T-helper 9 cell (primary cell): ENCODE results near the gene DST.
"Not testable (repeated sequence)": the region's sequence is repeated elsewhere in the genome, so short reads cannot be mapped to it uniquely, and the experiment has no call there.

ENCODE experiments used
- DNase-seq: peaks from one replicate; pipeline ENCODE4 v3.0.0-alpha.2; 2020

The DST gene

GRCh38 chr6:56661338-56661737 is 18.6 kb upstream of the DST start:
- not testable (repeated sequence) for DNase-seq

DNA sequence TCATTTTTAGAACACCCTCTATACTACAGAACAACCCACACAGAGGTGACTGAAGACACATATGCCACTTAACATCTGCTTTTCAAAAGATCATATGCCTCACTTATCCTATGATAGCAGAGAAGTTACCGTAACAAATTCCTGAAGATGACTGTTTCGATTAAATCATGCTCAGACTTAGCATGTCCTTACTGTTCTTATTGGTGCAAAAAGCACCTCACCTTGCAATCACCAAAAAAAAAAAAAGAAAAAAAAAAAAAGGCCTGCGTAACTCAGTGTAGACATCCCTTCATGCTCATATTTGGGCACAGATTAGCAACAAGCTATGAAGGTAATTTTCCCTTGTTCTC is 17.7 kb upstream of the DST start:
- DNase-seq = no peak

DNA sequence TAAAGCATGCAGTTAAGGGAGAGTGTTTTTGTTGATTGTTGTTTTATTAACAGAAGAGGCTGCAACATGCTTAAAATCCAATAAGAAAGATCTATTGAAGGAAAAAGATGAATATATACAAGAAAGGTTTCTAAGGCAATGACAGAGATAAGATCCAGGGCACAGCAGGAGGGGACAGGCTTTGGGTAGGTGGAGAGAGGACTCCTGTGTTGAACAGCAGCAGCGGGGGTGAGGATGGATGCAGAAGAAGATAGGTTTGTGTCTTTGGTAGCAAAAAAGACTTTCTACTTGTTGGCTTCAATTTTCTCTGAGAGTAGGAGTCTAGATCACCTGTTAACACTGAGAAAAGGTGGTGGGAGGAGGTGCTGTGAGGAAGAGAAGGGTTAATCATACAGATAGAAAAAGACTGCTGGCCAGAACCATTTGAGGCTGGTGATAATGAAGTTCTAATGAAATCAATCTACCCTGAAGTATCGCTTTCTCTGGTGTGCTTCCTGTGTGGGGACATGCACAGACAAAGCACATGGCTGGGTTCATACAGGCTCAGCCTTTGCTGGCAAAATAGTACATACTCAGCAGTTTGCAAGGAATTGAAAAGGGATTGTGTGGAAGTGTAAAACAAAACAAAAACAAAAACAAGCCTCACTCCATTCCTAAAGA is 17.2 kb upstream of the DST start:
- DNase-seq = no peak

DNA sequence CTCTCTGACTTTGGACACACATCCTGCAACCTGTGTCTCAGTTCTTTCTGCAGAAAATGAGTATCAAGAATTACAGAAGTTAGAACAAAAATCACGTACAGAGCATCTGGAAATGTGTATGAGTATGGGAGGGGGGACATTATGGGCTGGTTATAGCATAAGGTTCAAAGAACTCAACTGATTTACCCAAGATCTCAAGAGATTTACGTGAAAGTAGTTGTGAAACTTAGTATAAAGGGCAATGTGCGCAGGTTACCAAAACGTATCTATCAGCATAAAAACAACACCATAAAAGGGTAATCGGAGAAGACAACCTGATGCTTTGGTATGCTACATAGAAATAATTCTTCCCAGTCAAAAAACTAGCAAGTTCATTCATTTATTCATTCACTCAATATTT is 15.6 kb upstream of the DST start:
- no peak for DNase-seq

GRCh38 chr6:56657354-56657753 is 14.7 kb upstream of the DST start:
- no peak for DNase-seq

DNA sequence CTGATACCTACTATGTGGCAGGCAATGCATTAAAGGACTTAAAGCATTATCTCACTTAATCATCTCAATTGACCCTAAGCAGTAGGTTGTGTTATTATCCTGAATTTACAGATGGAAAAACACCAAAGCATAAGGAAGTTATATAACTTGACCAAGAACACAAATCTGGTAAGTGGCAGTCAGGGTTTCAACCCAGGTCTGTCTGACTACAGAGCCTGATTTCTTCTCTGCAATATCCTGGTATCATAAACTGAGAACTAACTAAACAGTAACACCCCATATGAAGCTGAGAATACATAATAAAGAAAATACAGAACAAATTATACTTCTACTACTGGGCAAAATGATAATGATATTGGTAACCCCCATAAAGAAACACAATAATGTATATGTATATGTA is 13.8 kb upstream of the DST start:
- no peak for DNase-seq

DNA sequence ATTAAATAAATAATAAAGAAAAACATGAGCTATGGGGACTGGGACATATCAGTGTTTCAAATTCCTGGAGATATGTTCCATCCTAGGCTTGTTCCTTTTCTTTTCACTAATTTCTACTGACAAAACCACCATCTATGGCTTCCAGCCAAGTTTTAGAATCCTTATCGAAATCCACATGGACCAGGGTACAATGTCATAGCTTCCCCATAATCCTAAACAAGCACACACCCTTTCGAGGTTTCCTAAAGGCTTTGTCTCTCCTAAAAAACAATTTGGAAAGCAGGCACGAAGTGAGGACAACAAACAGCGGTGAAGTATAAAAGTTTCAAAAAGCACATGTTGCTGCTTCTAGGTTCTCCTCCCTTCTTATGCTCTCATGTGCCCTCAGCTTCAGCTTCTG is 13.3 kb upstream of the DST start:
- DNase-seq = no peak

- no peak for DNase-seq
Measured at GRCh38 chr6:56655249-56655648, 12.6 kb upstream of the DST start.

DNA sequence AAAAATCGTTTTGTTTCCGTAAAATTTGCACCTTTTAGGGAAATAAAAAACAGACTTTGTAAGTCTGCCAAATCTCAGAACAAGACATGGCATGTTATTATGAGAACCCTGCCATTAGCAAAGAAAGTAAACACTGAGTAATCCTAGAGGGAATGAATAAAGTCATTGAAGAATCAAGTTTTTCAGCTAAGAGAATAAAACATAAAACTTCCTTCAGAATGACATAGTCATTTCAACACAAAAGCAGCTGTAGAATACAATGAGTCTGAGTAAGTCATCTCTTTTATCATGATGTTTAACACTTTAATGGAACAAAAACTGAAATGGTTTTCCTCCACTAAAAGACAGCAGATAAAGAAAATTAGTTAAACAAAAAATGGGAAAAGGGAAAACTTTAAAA is 10.3 kb upstream of the DST start:
- DNase-seq = no peak

DNA sequence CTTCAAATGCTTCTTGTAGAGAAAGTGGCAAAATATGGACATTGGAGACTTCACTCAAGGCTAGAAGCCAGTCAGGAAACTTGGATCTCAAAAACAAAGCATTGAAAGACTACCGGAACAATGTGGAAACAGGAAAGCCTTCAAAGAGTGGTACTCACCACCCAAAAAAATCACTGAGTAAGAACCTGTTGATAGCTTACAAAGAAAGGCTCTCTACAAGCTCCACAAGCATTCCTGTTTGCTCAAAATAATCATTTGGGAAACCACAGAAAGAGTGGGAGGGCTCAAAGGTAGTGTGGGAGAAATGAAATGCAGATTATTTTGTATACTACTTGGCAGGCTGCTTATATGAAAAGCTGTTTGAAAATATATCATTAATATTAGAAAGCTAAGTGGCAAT is 9.5 kb upstream of the DST start:
- no peak for DNase-seq

- DNase-seq = no peak
Measured at GRCh38 chr6:56650191-56650590, 7.5 kb upstream of the DST start.

- no peak for DNase-seq
Measured at GRCh38 chr6:56649782-56650181, 7.1 kb upstream of the DST start.

GRCh38 chr6:56649053-56649769 is 6.5 kb upstream of the DST start:
- DNase-seq = no peak

DNA sequence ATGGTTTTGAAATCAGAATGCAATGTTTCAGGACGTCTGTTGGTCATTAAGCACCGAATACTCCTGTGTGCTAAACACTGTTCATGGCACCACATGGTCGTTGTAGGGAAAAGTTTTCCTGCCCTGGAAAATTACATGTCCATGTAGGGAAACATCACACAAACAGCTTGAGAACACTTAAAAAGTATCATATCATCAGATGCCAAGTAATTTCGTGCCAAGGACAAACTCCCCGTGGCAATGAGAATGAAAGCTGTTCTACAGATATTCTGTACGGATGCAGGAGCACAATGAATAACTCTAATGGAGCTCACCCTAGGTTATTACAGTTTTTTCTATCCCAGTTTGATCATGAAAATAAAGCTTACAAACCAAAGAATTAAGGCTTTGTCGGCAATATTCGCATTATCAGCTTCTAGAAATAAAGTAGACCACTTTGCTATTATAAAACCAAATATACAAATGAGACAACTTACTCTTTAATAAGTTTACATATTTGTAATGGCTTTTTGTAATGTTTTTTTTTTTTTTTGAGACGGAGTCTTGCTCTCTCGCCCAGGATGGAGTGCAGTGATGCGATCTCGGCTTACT is 4.6 kb upstream of the DST start:
- no peak for DNase-seq

- no peak for DNase-seq
Measured at GRCh38 chr6:56644366-56644765, 1.7 kb upstream of the DST start.

DNA sequence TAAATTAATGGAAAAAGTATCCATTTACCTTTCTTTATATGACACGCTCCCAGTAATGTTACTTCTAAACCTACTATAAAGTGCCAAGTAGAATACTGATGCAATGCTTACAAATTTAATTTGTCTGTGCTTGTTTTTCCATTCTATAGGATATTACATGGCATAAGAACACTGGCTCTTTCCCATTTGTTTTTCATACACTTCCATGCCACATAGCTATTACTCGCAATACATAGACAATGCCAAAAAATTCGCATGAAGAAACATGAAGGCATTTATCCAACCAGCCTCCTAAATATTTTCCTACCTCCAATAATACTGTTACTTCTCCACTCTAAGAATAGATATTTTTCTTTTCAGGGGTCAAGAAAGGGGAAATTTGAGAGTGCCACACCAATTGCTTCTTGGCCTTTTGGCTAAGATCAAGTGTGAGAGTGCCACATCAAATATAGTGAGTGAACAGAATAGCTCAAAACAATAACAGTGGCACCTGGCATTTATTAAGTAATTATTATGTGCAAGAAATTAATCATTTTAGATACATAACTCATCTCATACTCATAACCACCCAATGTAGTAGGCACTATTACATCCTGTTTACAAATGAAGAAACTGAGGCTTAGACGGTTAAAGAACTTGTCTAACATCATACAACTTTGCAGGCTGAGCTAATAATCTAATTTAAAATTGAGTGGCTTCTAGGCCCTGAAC is 845 bp upstream of the DST start:
- DNase-seq = no peak

GRCh38 chr6:56640374-56640773 is 2.3 kb downstream of the DST start:
- DNase-seq = no peak

- DNase-seq = no peak
Measured at GRCh38 chr6:56638760-56639159, 3.9 kb downstream of the DST start.

DNA sequence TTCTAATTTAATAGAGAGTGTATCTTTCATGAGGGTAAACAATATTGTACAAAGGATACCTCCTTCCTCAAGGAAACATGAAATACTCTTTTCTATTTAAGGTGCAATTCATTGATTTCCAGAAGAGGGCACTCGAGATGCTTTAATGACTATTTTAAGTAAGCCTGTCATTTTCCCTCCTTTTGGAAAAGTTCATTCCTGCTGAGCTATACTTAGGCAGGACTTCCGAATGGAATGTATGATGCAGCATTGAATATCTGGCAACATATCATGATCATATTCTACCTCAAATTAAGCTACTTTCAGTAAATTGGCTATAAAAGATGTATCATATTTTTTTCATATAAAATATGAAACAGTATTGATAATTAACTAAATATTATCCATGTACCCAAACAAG is 5.0 kb downstream of the DST start:
- no peak for DNase-seq

- DNase-seq = no peak
Measured at GRCh38 chr6:56628105-56628504, 14.6 kb downstream of the DST start.

- no peak for DNase-seq
Measured at GRCh38 chr6:56625356-56625755, 17.3 kb downstream of the DST start.

DNA sequence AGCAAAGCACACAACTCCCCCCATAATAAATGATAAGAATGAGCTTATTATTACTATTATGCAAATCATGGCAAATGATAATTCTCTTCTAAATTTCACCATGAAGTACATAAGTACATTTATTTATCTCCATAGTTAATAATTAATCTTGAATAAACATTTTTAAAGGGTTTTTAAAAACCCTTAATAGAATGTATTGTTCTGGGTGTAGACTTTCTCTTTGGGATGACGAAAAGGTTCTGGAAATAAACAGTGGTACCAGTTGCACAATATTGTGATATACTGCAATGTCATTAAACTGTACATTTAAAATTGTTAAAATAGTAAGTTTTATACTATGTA is 18.0 kb downstream of the DST start:
- DNase-seq = no peak

DNA sequence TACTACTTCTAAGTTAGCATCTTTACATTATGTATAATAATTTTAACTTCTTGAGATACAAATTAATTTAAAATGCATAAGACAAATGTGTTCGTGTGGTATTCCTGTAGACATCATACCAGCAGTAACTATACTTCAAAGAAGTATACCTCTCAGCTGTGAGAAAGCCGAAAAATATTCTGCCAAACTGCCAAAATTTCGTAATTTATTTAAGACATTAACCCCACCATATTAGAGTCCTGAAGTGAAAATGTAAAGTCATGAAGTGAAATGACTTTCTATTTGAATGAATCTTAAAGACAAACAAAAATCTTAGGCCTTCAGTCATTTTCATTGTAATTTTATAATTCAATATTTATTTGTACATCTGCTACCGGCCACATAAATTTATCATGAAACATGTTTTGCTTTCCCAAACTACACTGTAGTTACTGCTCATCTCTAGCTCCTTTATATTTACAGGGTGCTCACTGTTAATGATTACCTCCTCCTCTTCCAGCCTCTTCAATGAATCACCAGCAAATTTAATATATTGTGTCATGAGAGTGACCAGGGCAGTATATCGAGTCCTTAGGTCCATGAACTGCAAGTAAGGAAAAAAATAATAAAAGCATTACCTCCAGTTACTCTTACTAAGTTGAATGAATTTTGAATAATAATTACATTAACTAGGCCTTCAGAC is 18.5 kb downstream of the DST start:
- no peak for DNase-seq
